Colonic mucosa (tissue), 4 donors: ENCODE results near the gene SLC2A5. TPM values are rescaled to one million over a fixed set of nuclear protein-coding genes. Genes with fewer than 3 reads are reported as not detected.
"Not testable (repeated sequence)": the region's sequence is repeated elsewhere in the genome, so short reads cannot be mapped to it uniquely, and the experiment has no call there.

Source experiments
- DNase-seq: peaks from one replicate; pipeline ENCODE4 v3.0.0-alpha.2; 2020
- H3K27ac ChIP-seq: fragments of 200-600 bp; one replicate; pipeline ENCODE4 v1.8.0; 2021
- H3K27me3 ChIP-seq: fragments of 200-600 bp; one replicate; pipeline ENCODE4 v1.8.0; 2021
- H3K36me3 ChIP-seq: fragments of 200-600 bp; one replicate; pipeline ENCODE4 v1.8.0; 2021
- H3K4me1 ChIP-seq: fragments of 200-600 bp; one replicate; pipeline ENCODE4 v1.8.0; 2021; ENCODE audit warnings: mild to moderate bottlenecking
- H3K4me3 ChIP-seq: fragments of 200-600 bp; one replicate; pipeline ENCODE4 v1.8.0; 2021
- H3K9ac ChIP-seq, 2 donors: one replicate each; pipeline ENCODE4 v1.7.0; 2013; ENCODE audit warnings: control low read depth in 2 of 2, low read depth in 2 of 2, low read length in 2 of 2
- H3K9me3 ChIP-seq: fragments of 200-600 bp; one replicate; pipeline ENCODE4 v1.8.0; 2021
- CTCF ChIP-seq: fragments of 200-600 bp; IDR thresholded peaks from one replicate; pipeline ENCODE4 v1.8.0; 2022; ENCODE audit warnings: antibody characterized with exemption, mild to moderate bottlenecking
- intact Hi-C: fragments of 100-400 bp; cut with DNase I; formaldehyde crosslinking; loops from one replicate; pipeline ENCODE4 v1.14.1; 2022
- total RNA-seq, 2 donors: library from RNA; stranded (reverse); fragmentation: NEBNext Ultra II Directional in 1 of 2; extraction: Animal tissue kit (Norgen Biotek cat#: 25700) in 1 of 2; gene quantifications; one replicate each; pipeline ENCODE4 v1.2.1, GENCODE V29; 2021
- donor health status: healthy.
- donor health status: DM: no; HTN: no; CAD: no.
- donor health status: DM: no; HTN: no; CAD: no.

The SLC2A5 gene
- total RNA-seq, 2 donors from 2014 or later = 1.8 to 4.9 TPM

GRCh38 chr1:9022773-9023172 is 46.7 kb downstream of the SLC2A5 start:
- intact Hi-C loops = no loop called here
- Histone ChIP-seq H3K9ac (no peak overlapping the region), H3K36me3 (no peaks in the 10 kb centered on the region), H3K4me1 (no peaks in the 10 kb centered on the region), H3K4me3 (no peak overlapping the region), H3K27me3 (no peaks in the 10 kb centered on the region), H3K27ac (no peak overlapping the region), H3K9me3 (no peaks in the 10 kb centered on the region)
- DNase-seq = no peak
- TF ChIP-seq CTCF = no peak

GRCh38 chr1:9022026-9022738 is 47.3 kb downstream of the SLC2A5 start:
- H3K4me3 ChIP-seq, intact Hi-C loops, H3K27me3 ChIP-seq, H3K9ac ChIP-seq, H3K4me1 ChIP-seq, DNase-seq, H3K9me3 ChIP-seq, H3K27ac ChIP-seq, H3K36me3 ChIP-seq: not testable (repeated sequence)

- DNase-seq = no peak
- no peaks in the 10 kb centered on the region for H3K27me3 ChIP-seq
- no peak overlapping the region for H3K4me3 ChIP-seq
- no peaks in the 10 kb centered on the region for H3K4me1 ChIP-seq
- no peak for TF ChIP-seq CTCF
- H3K27ac ChIP-seq = no peak overlapping the region
- H3K9me3 ChIP-seq = no peaks in the 10 kb centered on the region
- H3K9ac ChIP-seq = no peak overlapping the region
- intact Hi-C loops = no loop called here
- no peaks in the 10 kb centered on the region for H3K36me3 ChIP-seq
Measured at GRCh38 chr1:9020305-9020704, 49.1 kb downstream of the SLC2A5 start.

GRCh38 chr1:9019896-9020295 is 49.5 kb downstream of the SLC2A5 start:
- intact Hi-C loops = no loop called here
- no peak overlapping the region for H3K27ac ChIP-seq
- no peak overlapping the region for H3K4me3 ChIP-seq
- H3K4me1 ChIP-seq = no peaks in the 10 kb centered on the region
- DNase-seq = no peak
- no peak for TF ChIP-seq CTCF
- H3K27me3 ChIP-seq = no peaks in the 10 kb centered on the region
- no peaks in the 10 kb centered on the region for H3K36me3 ChIP-seq
- H3K9ac ChIP-seq = no peak overlapping the region
- H3K9me3 ChIP-seq = no peaks in the 10 kb centered on the region

- Histone ChIP-seq H3K4me3 (no peak overlapping the region), H3K27me3 (no peaks in the 10 kb centered on the region), H3K9ac (no peak overlapping the region), H3K9me3 (no peaks in the 10 kb centered on the region), H3K36me3 (no peaks in the 10 kb centered on the region), H3K4me1 (no peaks in the 10 kb centered on the region), H3K27ac (no peak overlapping the region)
- intact Hi-C loops = no loop called here
- no peak for DNase-seq
- no peak for TF ChIP-seq CTCF
Measured at GRCh38 chr1:9018333-9018732, 51.1 kb downstream of the SLC2A5 start.

- intact Hi-C loops = no loop called here
- Histone ChIP-seq H3K9me3 (no peaks in the 10 kb centered on the region), H3K27me3 (no peaks in the 10 kb centered on the region), H3K4me1 (no peaks in the 10 kb centered on the region), H3K27ac (no peak overlapping the region), H3K9ac (no peak overlapping the region), H3K4me3 (no peak overlapping the region), H3K36me3 (no peaks in the 10 kb centered on the region)
- TF ChIP-seq CTCF = no peak
- no peak for DNase-seq
Measured at GRCh38 chr1:9016455-9016854, 53.0 kb downstream of the SLC2A5 start.
